SK-N-MC (cell line): ENCODE data around the gene SLC9A3.
"Not testable (repeated sequence)": the region's sequence is repeated elsewhere in the genome, so short reads cannot be mapped to it uniquely, and the experiment has no call there.

Experiments used
- DNase-seq: peaks from one replicate; pipeline ENCODE4 v3.0.0-alpha.2; 2011; ENCODE audit warnings: low read depth, low spot score
- H3K27ac ChIP-seq: fragments of 200-600 bp; sonication (generic); 2 replicates; pipeline ENCODE4 v1.5.1; 2016; ENCODE audit warnings: mixed run types
- H3K36me3 ChIP-seq: fragments of 200-600 bp; sonication (generic); 2 replicates; pipeline ENCODE4 v1.6.1; 2017; ENCODE audit warnings: antibody characterized with exemption, low read length, mixed read lengths; ENCODE audit not compliant: insufficient read depth
- H3K4me3 ChIP-seq: fragments of 200-600 bp; sonication (generic); 2 replicates; pipeline ENCODE4 v1.5.1; 2016
- H3K9ac ChIP-seq: fragments of 200-600 bp; sonication (generic); 2 replicates; pipeline ENCODE4 v1.8.0; 2017; ENCODE audit warnings: mixed run types, mixed read lengths; ENCODE audit not compliant: insufficient read length
- H3K9me3 ChIP-seq: fragments of 200-600 bp; sonication (generic); 2 replicates; pipeline ENCODE4 v1.6.1; 2017; ENCODE audit warnings: low read depth, mild to moderate bottlenecking, antibody characterized with exemption, low read length, moderate library complexity, mixed read lengths
- EZH2 ChIP-seq: fragments of 200-600 bp; sonication (generic); IDR thresholded peaks from one replicate; pipeline ENCODE4 v1.6.1; 2017; ENCODE audit warnings: antibody characterized with exemption
- FOXP2 ChIP-seq: optimal IDR thresholded peaks from 2 replicates; pipeline ENCODE3; 2011; ENCODE audit warnings: mild to moderate bottlenecking, moderate library complexity; ENCODE audit not compliant: insufficient read depth; ENCODE audit errors: extremely low read length, control extremely low read depth
- POLR2AphosphoS5 ChIP-seq: IDR thresholded peaks from 2 replicates; pipeline ENCODE4 v1.6.1; 2012; ENCODE audit warnings: mild to moderate bottlenecking, low read depth, low read length, borderline replicate concordance

The SLC9A3 gene

GRCh38 chr5:492314-492893 is 31.8 kb downstream of the SLC9A3 start:
- Histone ChIP-seq H3K9ac (no peak overlapping the region), H3K36me3 (no peaks in the 10 kb centered on the region), H3K27ac (no peak overlapping the region), H3K4me3 (no peak overlapping the region), H3K9me3 (no peaks in the 10 kb centered on the region)
- no peak for TF ChIP-seq FOXP2
- TF ChIP-seq POLR2AphosphoS5: no peak
- TF ChIP-seq EZH2: no peak
- no peak for DNase-seq

- Histone ChIP-seq H3K9me3 (no peaks in the 10 kb centered on the region), H3K9ac (no peak overlapping the region), H3K4me3 (no peak overlapping the region), H3K27ac (no peak overlapping the region), H3K36me3 (no peaks in the 10 kb centered on the region)
- TF ChIP-seq EZH2 (no peak), FOXP2 (no peak), POLR2AphosphoS5 (no peak)
- no peak for DNase-seq
These were observed 32.4 kb downstream of the SLC9A3 start for GRCh38 chr5:491856-492155.

- H3K36me3 ChIP-seq: no peaks in the 10 kb centered on the region
- H3K9ac ChIP-seq: no peak overlapping the region
- DNase-seq: no peak
- no peak for TF ChIP-seq POLR2AphosphoS5
- TF ChIP-seq FOXP2: no peak
- no peak for TF ChIP-seq EZH2
- no peak overlapping the region for H3K4me3 ChIP-seq
- no peak overlapping the region for H3K27ac ChIP-seq
- H3K9me3 ChIP-seq: no peaks in the 10 kb centered on the region
These were observed 33.0 kb downstream of the SLC9A3 start for GRCh38 chr5:491119-491855.

- H3K4me3 ChIP-seq: no peak overlapping the region
- no peaks in the 10 kb centered on the region for H3K36me3 ChIP-seq
- no peak overlapping the region for H3K27ac ChIP-seq
- no peaks in the 10 kb centered on the region for H3K9me3 ChIP-seq
- DNase-seq: no peak
- H3K9ac ChIP-seq: no peak overlapping the region
- TF ChIP-seq FOXP2 (no peak), POLR2AphosphoS5 (no peak), EZH2 (no peak)
These were observed 33.8 kb downstream of the SLC9A3 start for GRCh38 chr5:490116-491106.

GRCh38 chr5:489689-490080 is 34.6 kb downstream of the SLC9A3 start:
- no peak for DNase-seq
- TF ChIP-seq FOXP2 (no peak), EZH2 (no peak), POLR2AphosphoS5 (no peak)
- Histone ChIP-seq H3K27ac (no peak overlapping the region), H3K9ac (no peak overlapping the region), H3K4me3 (no peak overlapping the region), H3K9me3 (no peaks in the 10 kb centered on the region), H3K36me3 (no peaks in the 10 kb centered on the region)

GRCh38 chr5:488744-489688 is 35.2 kb downstream of the SLC9A3 start:
- TF ChIP-seq FOXP2 (no peak), POLR2AphosphoS5 (no peak), EZH2 (no peak)
- no peak for DNase-seq
- Histone ChIP-seq H3K9me3 (no peaks in the 10 kb centered on the region), H3K36me3 (no peaks in the 10 kb centered on the region), H3K9ac (no peak overlapping the region), H3K27ac (no peak overlapping the region), H3K4me3 (no peak overlapping the region)

GRCh38 chr5:488241-488640 is 36.0 kb downstream of the SLC9A3 start:
- H3K4me3 ChIP-seq: no peak overlapping the region
- TF ChIP-seq FOXP2 (no peak), EZH2 (no peak), POLR2AphosphoS5 (no peak)
- H3K9ac ChIP-seq: no peak overlapping the region
- no peaks in the 10 kb centered on the region for H3K9me3 ChIP-seq
- H3K27ac ChIP-seq: no peak overlapping the region
- no peak for DNase-seq
- H3K36me3 ChIP-seq: no peaks in the 10 kb centered on the region

GRCh38 chr5:486597-486996 is 37.7 kb downstream of the SLC9A3 start:
- H3K9me3 ChIP-seq, H3K9ac ChIP-seq, H3K4me3 ChIP-seq, H3K27ac ChIP-seq, DNase-seq, H3K36me3 ChIP-seq: not testable (repeated sequence)
